Suprapubic skin (tissue), 4 donors: ENCODE results near the gene SLC25A33. TPM values are rescaled to one million over a fixed set of nuclear protein-coding genes. Genes with fewer than 3 reads are reported as not detected.

Source experiments
- DNase-seq, 2 donors: peaks; one replicate each; pipeline ENCODE4 v3.0.0-alpha.2; 2019; ENCODE audit warnings: low spot score in 2 of 2
- H3K27ac ChIP-seq: fragments of 200-600 bp; sonication (generic); one replicate; pipeline ENCODE4 v1.5.1; 2019
- H3K27me3 ChIP-seq: fragments of 200-600 bp; sonication (generic); one replicate; pipeline ENCODE4 v1.5.1; 2019
- H3K36me3 ChIP-seq: fragments of 200-600 bp; sonication (generic); one replicate; pipeline ENCODE4 v1.5.1; 2019
- H3K4me1 ChIP-seq: fragments of 200-600 bp; sonication (generic); one replicate; pipeline ENCODE4 v1.5.1; 2019
- H3K4me3 ChIP-seq: fragments of 200-600 bp; sonication (generic); one replicate; pipeline ENCODE4 v1.5.1; 2019; ENCODE audit warnings: mild to moderate bottlenecking
- H3K9me3 ChIP-seq: fragments of 200-600 bp; sonication (generic); one replicate; pipeline ENCODE4 v1.5.1; 2019
- CTCF ChIP-seq, 2 donors: fragments of 200-600 bp in 1 of 2; fragments of 450-650 bp in 1 of 2; sonication (generic) in 1 of 2; IDR thresholded peaks; one replicate each; pipeline ENCODE4 v1.5.1; 2016 to 2019; ENCODE audit warnings: antibody characterized with exemption in 2 of 2, mild to moderate bottlenecking in 1 of 2, moderate library complexity in 1 of 2
- EP300 ChIP-seq: sonication (generic); formaldehyde crosslinking; IDR thresholded peaks from one replicate; pipeline ENCODE4 v1.6.1; 2017; ENCODE audit warnings: antibody characterized with exemption
- POLR2A ChIP-seq, 2 donors: fragments of 450-650 bp; IDR thresholded peaks; one replicate each; pipeline ENCODE4 v1.6.1; 2017; ENCODE audit warnings: antibody characterized with exemption in 2 of 2, mild to moderate bottlenecking in 2 of 2, moderate library complexity in 2 of 2
- POLR2AphosphoS5 ChIP-seq, 3 donors: sonication (generic); formaldehyde crosslinking; IDR thresholded peaks; one replicate each; pipeline ENCODE4 v1.6.1; 2017; ENCODE audit warnings: antibody characterized with exemption in 3 of 3
- WGBS: methylation state at CpG from one replicate; pipeline ENCODE4 v1.1.5; 2018; 5-methylcytosine and 5-hydroxymethylcytosine counted together
- total RNA-seq, 4 donors: library from RNA; depleted of rRNA; stranded (reverse); fragments of >200 nt; gene quantifications; one replicate each; pipeline ENCODE4 v1.1.0, GENCODE V29; 2016

The SLC25A33 gene
- total RNA-seq, 4 donors from 2014 or later, result 2.3 to 9.7 (median 5.3) TPM

- DNase-seq, result no peak
- peaks cover 88% of the 10 kb centered on the region for H3K36me3 ChIP-seq
- no peaks in the 10 kb centered on the region for H3K4me1 ChIP-seq
- no peaks in the 10 kb centered on the region for H3K27me3 ChIP-seq
- no peak overlapping the region for H3K27ac ChIP-seq
- TF ChIP-seq CTCF (IDR thresholded peaks at IDR 0.05) (no peak), EP300 (no peak), POLR2AphosphoS5 (IDR thresholded peaks at IDR 0.05) (no peak), POLR2A (IDR thresholded peaks at IDR 0.05) (no peak)
- 51% methylated on average over 9 of the region's 10 CpGs for WGBS
- H3K4me3 ChIP-seq, result no peak overlapping the region
- no peaks in the 10 kb centered on the region for H3K9me3 ChIP-seq
Measured at GRCh38 chr1:9606948-9607347, 67.7 kb downstream of the SLC25A33 start.

- Histone ChIP-seq H3K27me3 (no peaks in the 10 kb centered on the region), H3K36me3 (peaks cover 88% of the 10 kb centered on the region), H3K4me3 (no peak overlapping the region), H3K27ac (no peak overlapping the region), H3K4me1 (no peaks in the 10 kb centered on the region), H3K9me3 (no peaks in the 10 kb centered on the region)
- DNase-seq, result no peak
- no peak for TF ChIP-seq EP300
- no peak for TF ChIP-seq CTCF (IDR thresholded peaks at IDR 0.05)
- no peak for TF ChIP-seq POLR2A (IDR thresholded peaks at IDR 0.05)
- TF ChIP-seq POLR2AphosphoS5 (IDR thresholded peaks at IDR 0.05), result no peak
- 88% methylated on average over 19 of the region's 19 CpGs for WGBS
Measured at GRCh38 chr1:9607352-9607751, 68.1 kb downstream of the SLC25A33 start.

GRCh38 chr1:9609998-9610397 lies 70.7 kb downstream of the SLC25A33 start:
- no peaks in the 10 kb centered on the region for H3K27me3 ChIP-seq
- no peak for DNase-seq
- no peak overlapping the region for H3K4me3 ChIP-seq
- 100% methylated on average over 2 of the region's 5 CpGs for WGBS
- no peaks in the 10 kb centered on the region for H3K9me3 ChIP-seq
- H3K4me1 ChIP-seq, result no peaks in the 10 kb centered on the region
- peaks cover 79% of the 10 kb centered on the region for H3K36me3 ChIP-seq
- H3K27ac ChIP-seq, result no peak overlapping the region
- TF ChIP-seq CTCF (IDR thresholded peaks at IDR 0.05), result no peak
- TF ChIP-seq EP300, result no peak
- no peak for TF ChIP-seq POLR2AphosphoS5 (IDR thresholded peaks at IDR 0.05)
- TF ChIP-seq POLR2A (IDR thresholded peaks at IDR 0.05), result no peak

DNA sequence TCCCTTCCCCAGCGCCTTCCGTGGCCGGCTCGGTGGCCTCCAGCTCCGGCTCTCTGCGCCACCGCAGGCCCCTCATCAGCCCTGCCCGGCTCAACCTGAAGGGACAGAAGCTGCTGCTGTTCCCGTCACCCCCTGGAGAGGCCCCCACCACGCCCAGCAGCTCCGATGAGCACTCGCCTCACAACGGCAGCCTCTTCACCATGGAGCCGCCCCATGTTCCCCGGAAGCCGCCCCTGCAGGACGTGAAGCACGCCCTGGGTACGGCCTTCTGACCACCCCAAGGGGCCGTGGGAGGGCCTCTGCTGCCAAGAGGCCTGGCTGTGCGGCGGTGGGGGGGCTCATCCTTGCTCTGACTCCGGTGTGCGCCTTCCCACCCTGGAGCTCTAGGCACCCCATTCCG lies 71.3 kb downstream of the SLC25A33 start:
- H3K4me3 ChIP-seq, result no peak overlapping the region
- no peak for DNase-seq
- H3K36me3 ChIP-seq, result peaks cover 74% of the 10 kb centered on the region
- H3K4me1 ChIP-seq, result no peaks in the 10 kb centered on the region
- H3K9me3 ChIP-seq, result no peaks in the 10 kb centered on the region
- no peak overlapping the region for H3K27ac ChIP-seq
- TF ChIP-seq POLR2AphosphoS5 (IDR thresholded peaks at IDR 0.05) (no peak), EP300 (no peak), CTCF (IDR thresholded peaks at IDR 0.05) (no peak), POLR2A (IDR thresholded peaks at IDR 0.05) (no peak)
- WGBS, result over 99% methylated on average over 19 of the region's 25 CpGs
- no peaks in the 10 kb centered on the region for H3K27me3 ChIP-seq

- Histone ChIP-seq H3K27me3 (no peaks in the 10 kb centered on the region), H3K27ac (no peak overlapping the region), H3K9me3 (no peaks in the 10 kb centered on the region), H3K4me3 (no peak overlapping the region), H3K36me3 (peaks cover 68% of the 10 kb centered on the region), H3K4me1 (no peaks in the 10 kb centered on the region)
- TF ChIP-seq POLR2A (IDR thresholded peaks at IDR 0.05), result no peak
- TF ChIP-seq EP300, result no peak
- TF ChIP-seq CTCF (IDR thresholded peaks at IDR 0.05), result no peak
- TF ChIP-seq POLR2AphosphoS5 (IDR thresholded peaks at IDR 0.05), result no peak
- 86% methylated on average over 13 of the region's 13 CpGs for WGBS
- DNase-seq, result no peak
Measured at GRCh38 chr1:9611716-9612115, 72.5 kb downstream of the SLC25A33 start.
